Mammary epithelial cell (primary cell): ENCODE measurements around the gene KRTAP10-3.

Experiments
- EZH2 ChIP-seq: IDR thresholded peaks from 2 replicates; pipeline ENCODE4 v1.6.1; 2012; ENCODE audit warnings: low read length, inconsistent platforms, borderline replicate concordance
- TF ChIP-seq, protein P1 (sequence below), 2 donors: IDR thresholded peaks in 1 of 2; conservative IDR thresholded peaks in 1 of 2; 2 replicates each; pipeline ENCODE4 v1.5.1; 2011 to 2012; ENCODE audit warnings: inconsistent platforms in 2 of 2, low read length in 2 of 2, mild to moderate bottlenecking in 2 of 2, control low read depth in 1 of 2, low read depth in 1 of 2; ENCODE audit not compliant: insufficient read depth in 1 of 2; ENCODE audit errors: extremely low read depth in 1 of 2

GRCh38 chr21:44589586-44590305, 31.2 kb upstream of the KRTAP10-3 start:
- TF ChIP-seq, protein P1, sequence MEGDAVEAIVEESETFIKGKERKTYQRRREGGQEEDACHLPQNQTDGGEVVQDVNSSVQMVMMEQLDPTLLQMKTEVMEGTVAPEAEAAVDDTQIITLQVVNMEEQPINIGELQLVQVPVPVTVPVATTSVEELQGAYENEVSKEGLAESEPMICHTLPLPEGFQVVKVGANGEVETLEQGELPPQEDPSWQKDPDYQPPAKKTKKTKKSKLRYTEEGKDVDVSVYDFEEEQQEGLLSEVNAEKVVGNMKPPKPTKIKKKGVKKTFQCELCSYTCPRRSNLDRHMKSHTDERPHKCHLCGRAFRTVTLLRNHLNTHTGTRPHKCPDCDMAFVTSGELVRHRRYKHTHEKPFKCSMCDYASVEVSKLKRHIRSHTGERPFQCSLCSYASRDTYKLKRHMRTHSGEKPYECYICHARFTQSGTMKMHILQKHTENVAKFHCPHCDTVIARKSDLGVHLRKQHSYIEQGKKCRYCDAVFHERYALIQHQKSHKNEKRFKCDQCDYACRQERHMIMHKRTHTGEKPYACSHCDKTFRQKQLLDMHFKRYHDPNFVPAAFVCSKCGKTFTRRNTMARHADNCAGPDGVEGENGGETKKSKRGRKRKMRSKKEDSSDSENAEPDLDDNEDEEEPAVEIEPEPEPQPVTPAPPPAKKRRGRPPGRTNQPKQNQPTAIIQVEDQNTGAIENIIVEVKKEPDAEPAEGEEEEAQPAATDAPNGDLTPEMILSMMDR (conservative IDR thresholded peaks at IDR 0.05 in 1 of 2, IDR thresholded peaks at IDR 0.05 in 1 of 2; ENCODE audit: extremely low read depth in 1 of 2, insufficient read depth in 1 of 2, low read depth in 1 of 2, low read length in 2 of 2), result no peak
- no peak for TF ChIP-seq EZH2
